K562 (cell line): ENCODE measurements around the gene IQSEC3. TPM values are rescaled to one million over a fixed set of nuclear protein-coding genes. Genes with fewer than 3 reads are reported as not detected.
A peak's percentile ranks its signal among the peaks of the same experiment; 100 is the strongest.

Experiments used
- ATAC-seq: fragments of 200-7000 bp; cut with Tn5 transposase; 3 replicates; pipeline ENCODE4 v1.9.1; 2020; ENCODE audit warnings: moderate library complexity
- BruUV-seq: library from RNA; stranded (reverse); fragments of 400-500 nt; replicated peaks from 2 replicates; lab custom pipeline; 2021; lab: Mats Ljungman, UMichigan
- CTCF ChIA-PET: fragments of 300-600 bp; formaldehyde crosslinking; extraction: SDS; loops from one replicate; lab custom pipeline; 2021; ENCODE audit warnings: low intra/inter-chr PET ratio; lab: Yijun Ruan, JAX
- POLR2A ChIA-PET: fragments of 300-600, 350-650 bp; sonication (Branson Sonifier 250); formaldehyde crosslinking; extraction: SDS; loops from one replicate; lab custom pipeline; 2021; ENCODE audit warnings: antibody characterized with exemption, inconsistent platforms; lab: Yijun Ruan, JAX
- DNase-seq, 4 experiments: peaks; one replicate each; pipeline versions ENCODE4 v3.0.0 to v3.0.0-alpha.2; 2011 to 2018; ENCODE audit warnings: low spot score in 3 of 4, mixed read lengths in 3 of 4; ENCODE audit errors: extremely low read depth in 1 of 4
- FAIRE-seq: peaks from 2 replicates; lab custom pipeline; 2011; peaks lifted over from hg19 to GRCh38; lab: Jason Lieb, UNC
- H2AFZ ChIP-seq: 2 replicates; pipeline ENCODE4 v1.6.0; 2011; ENCODE audit warnings: low read depth, low read length, control low read depth, inconsistent platforms
- H3K27ac ChIP-seq: fragments of 200-600 bp; 3 replicates; pipeline ENCODE4 v1.8.0; 2011; ENCODE audit warnings: low read depth, mild to moderate bottlenecking, control low read depth, inconsistent platforms, low read length, moderate library complexity, mixed read lengths; ENCODE audit errors: extremely low read depth
- H3K27me3 ChIP-seq, 2 experiments: fragments of 300-600 bp in 1 of 2; 2 replicates in 1 of 2; 3 replicates in 1 of 2; pipeline versions ENCODE4 v1.6.0 to v1.8.0; 2011; ENCODE audit warnings: inconsistent platforms in 2 of 2, low read length in 2 of 2, mild to moderate bottlenecking in 1 of 2, mixed read lengths in 1 of 2, moderate library complexity in 1 of 2; ENCODE audit not compliant: control insufficient read depth in 2 of 2, insufficient read depth in 2 of 2
- H3K36me3 ChIP-seq: fragments of 300-600 bp; 3 replicates; pipeline ENCODE4 v1.8.0; 2011; ENCODE audit warnings: mild to moderate bottlenecking, low read length, inconsistent platforms; ENCODE audit not compliant: control insufficient read depth, insufficient read depth
- H3K4me1 ChIP-seq, 2 experiments: fragments of 200-600 bp in 1 of 2; replicated peaks in 1 of 2; 2 replicates in 1 of 2; 3 replicates in 1 of 2; pipeline versions ENCODE4 v1.5.1 to v1.8.0; 2011; ENCODE audit warnings: inconsistent platforms in 2 of 2, low read length in 2 of 2, mild to moderate bottlenecking in 1 of 2, mixed read lengths in 1 of 2, moderate library complexity in 1 of 2; ENCODE audit not compliant: control insufficient read depth in 2 of 2, insufficient read depth in 2 of 2
- H3K4me2 ChIP-seq: 2 replicates; pipeline ENCODE4 v1.6.1; 2011; ENCODE audit warnings: low read length, control low read depth, inconsistent platforms, mixed read lengths; ENCODE audit not compliant: insufficient read depth
- H3K4me3 ChIP-seq: fragments of 200-600 bp; sonication (generic), shearing (Covaris generic); 2 replicates; pipeline ENCODE4 v1.5.1; 2016; ENCODE audit warnings: control low read depth, inconsistent platforms
- H3K79me2 ChIP-seq: fragments of 200-600 bp; 3 replicates; pipeline ENCODE4 v1.8.0; 2011; ENCODE audit warnings: low read length, inconsistent platforms; ENCODE audit not compliant: control insufficient read depth, insufficient read depth
- H3K9ac ChIP-seq, 2 experiments: 2 replicates each; pipeline versions ENCODE4 v1.6.0 to v1.6.1; 2011; ENCODE audit warnings: low read depth in 2 of 2, low read length in 2 of 2, control low read depth in 1 of 2, inconsistent platforms in 1 of 2, mild to moderate bottlenecking in 1 of 2, mixed read lengths in 1 of 2; ENCODE audit not compliant: insufficient read depth in 1 of 2
- H3K9me1 ChIP-seq: one replicate; pipeline ENCODE4 v1.6.0; 2011; ENCODE audit warnings: inconsistent platforms, mild to moderate bottlenecking, low read length, moderate library complexity; ENCODE audit not compliant: control insufficient read depth, insufficient read depth
- H3K9me3 ChIP-seq: replicated peaks from 2 replicates; pipeline ENCODE4 v1.5.1; 2011; ENCODE audit warnings: low read depth, low read length, inconsistent platforms; ENCODE audit not compliant: control insufficient read depth, insufficient read depth
- H4K20me1 ChIP-seq: replicated peaks from 2 replicates; pipeline ENCODE4 v1.6.1; 2011; ENCODE audit warnings: low read length, inconsistent platforms, mixed read lengths; ENCODE audit not compliant: control insufficient read depth, insufficient read depth
- CHD1 ChIP-seq: fragments of 200-600 bp; sonication (generic); IDR thresholded peaks from one replicate; pipeline ENCODE4 v1.6.1; 2012; ENCODE audit warnings: mild to moderate bottlenecking, moderate library complexity, low read length, inconsistent platforms
- MAFF ChIP-seq: IDR thresholded peaks from 2 replicates; pipeline ENCODE4 v1.6.1; 2012; ENCODE audit warnings: low read length, improper control_type of control experiment
- RBM25 ChIP-seq: fragments of 200-400 bp; formaldehyde crosslinking; IDR thresholded peaks from 2 replicates; pipeline ENCODE4 v1.6.1; 2018; ENCODE audit warnings: low read length, low read depth, moderate library complexity; ENCODE audit not compliant: severe bottlenecking
- RNF219 ChIP-seq: fragments of 250-450 bp; sonication (Bioruptor Pico); IDR thresholded peaks from 2 replicates; pipeline ENCODE4 v1.5.0; 2022; ENCODE audit warnings: mild to moderate bottlenecking
- SFPQ ChIP-seq: fragments of 200-400 bp; formaldehyde crosslinking; IDR thresholded peaks from 2 replicates; pipeline ENCODE4 v1.6.1; 2017; ENCODE audit warnings: mild to moderate bottlenecking, low read depth, low read length, moderate library complexity
- TAF1 ChIP-seq: IDR thresholded peaks from 2 replicates; pipeline ENCODE4 v1.6.1; 2011; ENCODE audit warnings: mild to moderate bottlenecking, low read length, moderate library complexity; ENCODE audit not compliant: insufficient read depth, control insufficient read depth, severe bottlenecking; ENCODE audit errors: extremely low read depth
- ZC3H8 ChIP-seq: fragments of 450-650 bp; IDR thresholded peaks from 2 replicates; pipeline ENCODE4 v1.6.1; 2017
- WGBS: fragments of 100-300 bp; shearing (Covaris generic); methylation state at CpG from one replicate; pipeline ENCODE4 v1.1.6; 2016; ENCODE audit warnings: low coverage, mixed read lengths; ENCODE audit not compliant: insufficient coverage; ENCODE audit errors: missing lambda C conversion rate; 5-methylcytosine and 5-hydroxymethylcytosine counted together
- in situ Hi-C: fragments of 300-500 bp; cut with MboI; formaldehyde crosslinking; loops from 4 replicates; pipeline ENCODE4 v1.15.0; 2018; ENCODE audit warnings: inconsistent platforms, mixed read lengths
- intact Hi-C: fragments of 100-400 bp; cut with micrococcal nuclease; formaldehyde crosslinking; loops from 2 replicates; pipeline ENCODE4 v1.14.2; 2022
- polyA plus RNA-seq, 8 experiments: library from polyadenylated mRNA; depleted of rRNA in 4 of 8; stranded (reverse) in 5 of 8; unstranded in 3 of 8; fragments of >200 nt; fragmentation: Nextera tagmentation in 2 of 8; fragmentation: Illumina TruSeq in 1 of 8; extraction: Ambion mirVana in 2 of 8; extraction: Trizol in 1 of 8; gene quantifications; 2 replicates each; pipeline versions ENCODE4 v1.2.1 to v1.2.3, GENCODE V29; 2011 to 2014; ENCODE audit warnings: inconsistent platforms in 1 of 8, missing spikeins in 1 of 8
- total RNA-seq, 7 experiments: library from RNA; depleted of rRNA in 6 of 7; stranded (reverse); fragments of >200 nt in 6 of 7; fragmentation: Illumina TruSeq in 2 of 7; extraction: Trizol in 2 of 7; gene quantifications; 2 replicates each; pipeline versions ENCODE4 v1.2.1 to v1.2.3, GENCODE V29; 2011 to 2021; ENCODE audit warnings: low replicate concordance in 1 of 7
- TF ChIP-seq, protein P1 (sequence below): fragments of 250-450 bp; sonication (Bioruptor Pico); IDR thresholded peaks from 2 replicates; pipeline ENCODE4 v1.5.0; 2020; ENCODE audit warnings: mild to moderate bottlenecking

The IQSEC3 gene
- total and polyA plus RNA-seq, 9 of the 15 experiments (the other 6 are each of a cell fraction or from before 2014, with no cell fraction given) = under 0.01 to 0.25 (median 0.08) TPM; not detected in 3

DNA sequence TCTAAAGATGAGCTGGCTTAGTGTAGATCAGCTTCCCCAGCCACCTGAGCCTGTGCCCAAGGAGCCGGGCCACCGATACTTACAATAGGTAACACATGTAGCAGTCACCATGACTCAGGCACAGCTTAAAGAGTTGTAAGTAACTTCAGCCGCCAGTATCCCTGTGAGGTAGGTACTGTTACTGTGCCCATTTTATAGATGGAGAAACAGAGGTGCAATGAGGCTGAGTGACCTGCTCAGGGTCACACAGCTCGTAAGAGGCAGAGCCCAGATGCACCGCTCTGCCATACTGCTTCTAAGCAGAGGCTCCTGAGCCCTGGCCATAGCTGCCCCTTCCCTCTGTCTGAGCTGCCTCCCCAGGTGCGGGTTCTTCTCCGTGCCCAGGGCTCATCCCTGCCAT, 58.5 kb downstream of the IQSEC3 start:
- Histone ChIP-seq H3K4me2 (no peak overlapping the region), H3K36me3 (no peaks in the 10 kb centered on the region), H3K9me3 (no peaks in the 10 kb centered on the region), H3K9me1 (no peaks in the 10 kb centered on the region), H3K4me3 (no peak overlapping the region), H2AFZ (no peak overlapping the region), H4K20me1 (no peaks in the 10 kb centered on the region; the same call in 1 of the 2 replicates), H3K27me3 (peaks cover 7 to 67% of the 10 kb centered on the region in 2 experiments; a peak in 4 of 5 replicates), H3K9ac (no peak overlapping the region), H3K4me1 (peaks cover 0 to 8% of the 10 kb centered on the region in 2 experiments; a peak in 2 of 5 replicates), H3K27ac (no peak overlapping the region), H3K79me2 (no peaks in the 10 kb centered on the region)
- 11% methylated on average over 5 of the region's 7 CpGs for WGBS
- in situ Hi-C loops = no loop called here
- DNase-seq = no peak
- intact Hi-C loops = no loop called here
- no TSS peak for BruUV-seq
- FAIRE-seq = no peak
- CTCF ChIA-PET = no interaction called here
- peak; percentile 21 for TF ChIP-seq RBM25
- TF ChIP-seq, protein P1, sequence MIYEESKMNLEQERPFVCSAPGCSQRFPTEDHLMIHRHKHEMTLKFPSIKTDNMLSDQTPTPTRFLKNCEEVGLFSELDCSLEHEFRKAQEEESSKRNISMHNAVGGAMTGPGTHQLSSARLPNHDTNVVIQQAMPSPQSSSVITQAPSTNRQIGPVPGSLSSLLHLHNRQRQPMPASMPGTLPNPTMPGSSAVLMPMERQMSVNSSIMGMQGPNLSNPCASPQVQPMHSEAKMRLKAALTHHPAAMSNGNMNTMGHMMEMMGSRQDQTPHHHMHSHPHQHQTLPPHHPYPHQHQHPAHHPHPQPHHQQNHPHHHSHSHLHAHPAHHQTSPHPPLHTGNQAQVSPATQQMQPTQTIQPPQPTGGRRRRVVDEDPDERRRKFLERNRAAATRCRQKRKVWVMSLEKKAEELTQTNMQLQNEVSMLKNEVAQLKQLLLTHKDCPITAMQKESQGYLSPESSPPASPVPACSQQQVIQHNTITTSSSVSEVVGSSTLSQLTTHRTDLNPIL (CRISPR knock-in tag) = no peak
- ATAC-seq = no peak; the same call in 1 of the 3 replicates
- POLR2A ChIA-PET = interaction anchor here (0.6 to 0.7 kb wide), 3 partner anchors 15 to 63 kb away, joined by 3 to 5 read pairs (median 3); no protein-coding TSS in a partner anchor

DNA sequence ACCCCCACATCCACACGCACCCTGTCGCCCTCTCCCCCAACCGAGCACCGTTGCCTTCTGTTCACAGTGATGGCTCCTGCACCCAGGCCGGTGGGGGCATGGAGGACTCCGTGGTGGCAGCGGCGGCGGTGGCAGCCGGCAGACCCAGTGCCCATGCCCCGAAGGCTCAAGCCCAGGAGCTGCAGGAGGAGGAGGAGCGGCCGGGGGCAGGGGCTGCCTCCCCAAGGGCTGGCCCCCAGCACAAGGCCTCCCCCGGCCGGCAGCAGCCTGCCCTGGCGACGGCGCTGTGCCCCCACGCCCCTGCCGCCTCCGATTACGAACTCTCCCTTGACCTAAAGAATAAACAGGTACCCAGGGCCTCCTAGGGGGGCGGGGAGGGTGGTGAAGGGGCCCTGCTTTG, 59.0 kb downstream of the IQSEC3 start:
- TF ChIP-seq ZC3H8 = no peak
- TF ChIP-seq SFPQ = no peak
- TF ChIP-seq TAF1 = no peak
- TF ChIP-seq RNF219 (CRISPR knock-in tag) = no peak
- no peak for TF ChIP-seq CHD1
- TF ChIP-seq MAFF = no peak
- Histone ChIP-seq H3K9me1 (no peaks in the 10 kb centered on the region), H3K27ac (no peak overlapping the region), H3K9me3 (no peaks in the 10 kb centered on the region), H3K4me3 (no peak overlapping the region), H2AFZ (no peak overlapping the region), H3K36me3 (no peaks in the 10 kb centered on the region), H3K79me2 (no peaks in the 10 kb centered on the region), H3K4me2 (no peak overlapping the region), H4K20me1 (no peaks in the 10 kb centered on the region), H3K27me3 (peaks cover 7 to 63% of the 10 kb centered on the region in 2 experiments; a peak in 4 of 5 replicates), H3K9ac (no peak overlapping the region), H3K4me1 (peaks cover 0 to 8% of the 10 kb centered on the region in 2 experiments; a peak in 2 of 5 replicates)
- FAIRE-seq = no peak
- ChIA-PET POLR2A (interaction anchor here (0.6 to 0.7 kb wide), 3 partner anchors 16 to 62 kb away, joined by 3 to 5 read pairs (median 3); no protein-coding TSS in a partner anchor), CTCF (no interaction called here)
- 8% methylated on average over 2 of the region's 23 CpGs for WGBS
- intact Hi-C loops = no loop called here
- ATAC-seq = peak; percentile 51; the same call in 1 of the 3 replicates
- no TSS peak for BruUV-seq
- DNase-seq = no peak
- in situ Hi-C loops = no loop called here
